ENCODE results near the gene C1QTNF12.

The C1QTNF12 gene

DNA sequence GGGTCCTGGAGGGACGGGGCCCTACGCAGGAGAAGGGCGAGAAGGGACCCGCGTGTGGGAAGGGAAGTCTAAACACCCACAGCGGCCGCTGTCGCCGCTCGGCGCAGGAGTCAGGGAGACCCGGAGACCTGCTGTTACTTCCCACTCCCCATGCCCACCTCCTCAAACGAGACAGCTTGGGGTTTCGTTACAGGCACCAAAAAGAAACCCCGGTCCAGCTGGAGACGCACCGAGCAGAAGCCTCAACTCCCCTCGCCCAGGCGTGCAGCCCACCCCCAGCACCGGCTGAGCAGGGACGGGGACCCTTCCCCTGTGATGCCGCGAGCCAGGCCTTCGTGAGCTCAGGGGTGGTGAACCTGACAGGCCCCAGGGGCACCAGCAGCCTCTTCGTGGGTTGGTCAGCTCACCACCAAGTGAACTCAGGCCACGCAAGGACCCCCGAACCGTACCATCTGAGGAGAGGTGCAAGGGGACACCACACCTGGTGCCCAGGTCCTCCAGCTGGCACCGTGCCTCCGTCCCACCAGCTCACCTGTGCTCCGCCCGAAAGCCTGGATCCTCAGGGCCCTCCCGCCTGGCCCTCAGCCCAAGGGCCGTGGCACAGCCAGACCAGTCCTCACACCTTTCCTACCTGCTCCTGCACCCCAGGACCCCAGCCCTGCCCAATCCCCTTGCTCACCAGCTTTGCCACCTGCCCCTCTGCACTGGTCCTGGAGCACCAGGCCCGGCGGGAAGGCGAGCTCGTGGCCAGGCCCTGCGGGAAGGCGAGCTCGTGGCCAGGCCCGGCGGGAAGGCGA lies 19.8 kb downstream of the C1QTNF12 start:
- DNase-seq: no peak

DNA sequence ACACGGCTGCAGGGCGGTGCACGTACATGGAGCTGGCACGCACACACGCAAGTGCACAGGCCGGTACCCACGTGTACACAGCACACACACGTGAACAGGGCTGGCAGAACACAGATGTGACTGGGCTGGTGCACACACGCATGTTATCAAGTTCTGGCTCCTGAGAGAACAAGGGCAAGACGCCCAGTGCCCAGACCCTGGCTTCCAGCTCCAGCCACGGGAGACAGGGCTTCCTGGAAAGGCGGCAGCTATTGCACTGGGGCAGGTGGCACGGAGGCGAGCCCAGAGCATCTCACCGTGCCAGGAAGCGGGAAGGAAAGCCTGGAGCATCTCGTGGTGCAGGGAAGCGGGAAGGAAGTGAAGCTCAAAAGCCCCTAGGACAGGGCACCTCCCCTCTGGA lies 20.6 kb downstream of the C1QTNF12 start:
- DNase-seq: no peak

GRCh38 chr1:1225238-1225845 lies 21.2 kb downstream of the C1QTNF12 start:
- no peak for DNase-seq

DNA sequence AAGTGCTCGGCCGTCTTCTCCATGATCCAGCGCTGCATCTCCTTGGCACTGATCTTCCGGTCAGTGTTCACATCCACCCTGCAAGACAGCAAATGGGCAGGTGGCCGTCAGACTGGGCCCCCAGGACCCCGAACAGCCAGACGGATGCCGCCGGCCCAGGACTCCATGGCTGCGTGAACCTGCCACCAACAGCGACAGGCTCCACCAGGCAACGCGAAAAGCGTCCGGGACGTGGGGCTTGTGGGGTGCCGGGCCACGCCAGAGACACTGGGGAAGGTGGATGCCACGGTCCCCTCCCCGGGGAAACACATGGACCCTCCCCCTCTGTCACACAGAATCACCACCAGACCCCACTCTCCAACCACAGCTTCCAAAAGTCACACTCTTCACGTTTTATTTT lies 22.6 kb downstream of the C1QTNF12 start:
- DNase-seq: no peak

DNA sequence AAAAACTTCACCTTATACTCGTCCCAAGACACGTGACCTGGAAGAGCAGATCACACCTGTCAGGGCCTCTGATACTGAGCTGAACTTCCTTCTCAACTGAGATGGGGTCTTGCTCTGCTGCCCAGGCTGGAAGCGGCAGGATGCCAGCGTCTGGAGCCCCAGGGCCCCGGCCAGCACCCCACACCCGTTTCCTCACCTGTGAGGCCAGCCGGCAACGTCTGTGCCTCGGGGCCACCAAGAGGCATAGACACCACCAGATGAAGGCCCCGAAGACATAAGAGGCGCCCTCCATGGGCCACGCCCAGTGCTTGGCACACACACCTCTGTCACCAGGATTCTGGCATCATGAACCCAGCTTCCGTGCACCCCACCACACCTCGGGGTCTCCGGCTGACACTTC lies 23.2 kb downstream of the C1QTNF12 start:
- no peak for DNase-seq

- DNase-seq: no peak
Measured at GRCh38 chr1:1222575-1223225, 23.8 kb downstream of the C1QTNF12 start.

GRCh38 chr1:1221887-1222574 lies 24.5 kb downstream of the C1QTNF12 start:
- no peak for DNase-seq

DNA sequence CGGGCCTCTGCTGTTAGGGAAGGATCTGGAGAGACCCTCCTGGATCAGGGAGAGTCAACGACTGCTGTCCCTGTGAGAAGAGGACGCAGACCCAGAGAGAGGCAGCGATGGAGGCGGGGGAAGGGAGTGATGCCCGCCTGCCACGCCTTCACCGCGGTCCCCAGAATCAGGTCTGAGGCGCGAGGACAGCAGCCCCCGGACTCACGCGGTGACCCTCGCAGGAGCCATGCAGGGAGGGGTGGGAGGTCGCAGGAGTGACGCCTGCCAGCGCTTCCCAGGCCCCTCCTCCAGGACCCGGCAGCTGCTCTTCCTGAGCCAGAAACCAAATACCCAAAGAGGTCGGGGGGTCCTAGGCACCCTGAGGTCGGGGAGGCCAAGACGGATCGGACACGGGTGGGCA lies 26.3 kb downstream of the C1QTNF12 start:
- DNase-seq: no peak

- DNase-seq: no peak
Measured at GRCh38 chr1:1219341-1219740, 27.2 kb downstream of the C1QTNF12 start.

DNA sequence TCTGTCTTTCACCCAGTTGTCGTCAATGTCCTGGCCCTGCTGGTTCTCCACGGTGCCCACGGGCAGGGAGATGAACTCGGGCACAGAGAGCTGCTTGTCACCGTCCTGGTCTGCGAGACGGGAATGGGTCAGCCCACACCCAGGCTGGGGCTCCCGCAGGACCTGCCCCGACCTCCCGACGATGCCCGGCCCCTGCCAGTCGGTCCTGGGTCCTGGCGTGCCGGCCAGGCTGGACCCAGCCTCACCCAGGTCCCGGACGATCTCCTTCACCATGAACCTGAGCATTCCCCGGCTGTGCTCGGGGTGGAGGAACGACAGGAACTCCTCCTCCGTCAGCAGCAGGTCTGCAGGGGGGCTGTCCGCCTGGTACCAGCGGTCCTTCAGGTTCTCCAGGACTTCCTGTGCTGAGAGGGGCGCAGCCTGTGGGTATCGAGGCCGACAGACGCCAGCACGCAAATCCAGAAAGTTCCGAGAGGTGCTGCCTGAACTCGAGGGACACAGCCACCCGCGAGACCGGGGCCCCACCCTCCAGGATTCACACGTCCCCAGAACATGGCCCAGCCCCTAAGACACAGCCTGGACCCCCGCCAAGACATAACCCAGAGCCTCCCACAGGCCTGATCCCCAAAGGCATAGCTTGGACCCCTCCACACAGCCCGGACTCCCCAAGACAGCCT lies 27.9 kb downstream of the C1QTNF12 start:
- DNase-seq: no peak

GRCh38 chr1:1217621-1218523 lies 28.6 kb downstream of the C1QTNF12 start:
- DNase-seq: no peak

GRCh38 chr1:1216770-1217620 lies 29.5 kb downstream of the C1QTNF12 start:
- no peak for DNase-seq

DNA sequence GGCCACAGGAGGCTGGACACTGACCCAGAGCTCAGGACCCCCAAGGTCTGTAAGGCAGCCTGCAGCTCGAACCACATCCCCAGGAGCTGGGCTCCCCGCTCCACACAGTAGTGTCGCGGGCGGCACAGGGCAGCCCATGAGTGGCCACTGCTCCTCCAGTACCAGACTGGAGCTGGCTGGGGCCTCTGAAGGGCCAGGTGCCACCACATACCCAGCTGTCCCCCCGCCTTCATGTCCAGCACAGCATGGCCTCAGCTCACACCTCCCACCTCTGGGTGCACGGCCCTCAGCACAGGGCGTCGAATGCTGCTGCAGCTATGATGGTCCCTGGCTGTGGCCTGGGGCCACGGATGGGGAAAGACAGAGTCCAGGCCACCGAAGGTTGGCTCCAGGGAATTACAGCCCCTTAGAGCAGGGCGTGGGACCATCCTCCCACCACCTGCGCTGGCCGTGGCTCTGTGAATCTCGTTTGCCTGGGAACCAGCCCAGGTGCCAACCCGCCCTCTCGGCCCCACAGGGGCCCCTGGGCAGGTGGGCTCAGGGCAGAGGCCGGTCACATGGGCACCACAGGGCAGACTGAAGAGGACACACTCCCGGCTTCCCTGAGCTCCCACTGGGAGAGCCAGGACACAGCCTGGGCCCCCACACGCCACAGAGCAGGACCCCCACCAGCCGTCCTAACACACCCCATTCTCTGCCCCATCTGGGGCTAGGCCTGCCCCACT lies 30.5 kb downstream of the C1QTNF12 start:
- no peak for DNase-seq

- no peak for DNase-seq
Measured at GRCh38 chr1:1215080-1215676, 31.3 kb downstream of the C1QTNF12 start.

DNA sequence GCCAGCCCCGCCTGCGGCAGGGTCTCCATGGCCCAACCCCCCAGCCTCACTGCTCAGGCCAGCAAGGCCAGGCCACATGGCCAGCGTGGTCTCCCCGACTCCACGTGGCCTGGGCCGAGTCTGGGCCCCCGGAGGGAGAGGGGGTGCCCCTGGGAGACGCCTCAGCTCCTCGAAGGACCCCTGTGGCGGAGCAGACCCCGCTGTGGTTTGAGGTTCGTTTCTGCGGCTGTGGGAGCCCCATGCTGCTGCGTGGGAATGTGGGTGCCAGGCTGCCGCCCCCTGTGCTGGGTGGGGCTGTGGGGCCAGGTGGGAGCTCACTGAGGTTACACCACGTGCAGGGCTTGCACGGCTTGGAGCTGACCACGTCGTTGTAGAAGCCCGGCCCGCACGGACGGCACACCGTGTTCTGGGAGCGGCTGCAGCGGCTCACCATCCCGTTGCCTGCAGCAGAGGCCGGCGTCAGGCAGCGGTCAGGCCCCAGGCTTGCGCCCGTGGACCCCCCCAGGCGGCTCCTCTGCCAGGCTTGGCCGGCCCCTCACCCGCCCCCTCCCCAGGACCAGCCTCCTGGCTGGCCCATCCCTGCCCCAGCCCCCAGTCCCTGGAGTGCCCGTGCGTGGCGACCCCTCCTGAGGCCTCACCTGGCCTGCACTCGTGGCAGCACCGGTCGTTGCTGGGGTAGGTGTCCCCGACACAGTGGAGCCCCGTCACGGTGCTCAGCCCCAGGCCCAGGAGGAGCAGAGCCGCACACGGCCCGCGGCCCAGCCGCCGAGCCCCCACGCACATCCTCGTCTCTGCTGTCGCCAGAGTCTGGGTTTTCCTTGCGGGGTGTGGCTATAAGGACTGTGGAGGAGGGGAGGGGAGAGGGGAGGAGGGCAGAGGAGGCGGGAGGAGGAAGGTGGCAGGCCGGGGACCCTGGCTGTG lies 32.9 kb downstream of the C1QTNF12 start, which contains the start of gene TNFRSF4:
Gene TNFRSF4, minus strand, starts transcription at position 809 of the 921 bp plus-strand sequence. Its CDS starts 26 bp downstream, at position 783.
- no peak for DNase-seq

DNA sequence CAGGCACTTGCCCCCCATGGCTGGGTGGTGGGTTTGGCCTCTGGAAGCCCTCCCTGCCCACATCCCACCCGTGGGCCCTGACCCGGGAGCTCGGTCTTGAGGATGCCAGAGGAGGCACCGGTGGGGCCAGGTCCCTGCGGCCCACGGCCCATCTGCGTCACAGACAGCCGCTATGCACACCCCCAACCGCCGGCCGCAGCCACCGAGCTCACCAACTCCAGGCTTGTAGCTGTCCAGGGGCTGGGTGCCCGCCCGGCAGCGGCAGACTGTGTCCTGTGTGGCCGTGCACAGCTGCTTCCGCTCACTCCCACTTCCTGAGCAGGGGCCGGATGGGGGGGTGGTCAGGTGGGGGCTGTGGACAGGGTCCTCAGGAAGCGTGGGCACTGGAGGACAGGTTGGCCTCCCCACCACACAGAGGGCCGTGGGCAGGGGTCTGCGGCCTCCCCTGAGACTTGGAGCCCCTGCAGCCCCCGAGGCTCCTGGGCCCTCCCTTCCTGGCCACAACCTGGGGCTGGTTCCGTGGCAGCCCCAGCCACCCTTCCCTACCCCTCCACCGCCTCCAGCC lies 33.7 kb downstream of the C1QTNF12 start:
- no peak for DNase-seq

DNA sequence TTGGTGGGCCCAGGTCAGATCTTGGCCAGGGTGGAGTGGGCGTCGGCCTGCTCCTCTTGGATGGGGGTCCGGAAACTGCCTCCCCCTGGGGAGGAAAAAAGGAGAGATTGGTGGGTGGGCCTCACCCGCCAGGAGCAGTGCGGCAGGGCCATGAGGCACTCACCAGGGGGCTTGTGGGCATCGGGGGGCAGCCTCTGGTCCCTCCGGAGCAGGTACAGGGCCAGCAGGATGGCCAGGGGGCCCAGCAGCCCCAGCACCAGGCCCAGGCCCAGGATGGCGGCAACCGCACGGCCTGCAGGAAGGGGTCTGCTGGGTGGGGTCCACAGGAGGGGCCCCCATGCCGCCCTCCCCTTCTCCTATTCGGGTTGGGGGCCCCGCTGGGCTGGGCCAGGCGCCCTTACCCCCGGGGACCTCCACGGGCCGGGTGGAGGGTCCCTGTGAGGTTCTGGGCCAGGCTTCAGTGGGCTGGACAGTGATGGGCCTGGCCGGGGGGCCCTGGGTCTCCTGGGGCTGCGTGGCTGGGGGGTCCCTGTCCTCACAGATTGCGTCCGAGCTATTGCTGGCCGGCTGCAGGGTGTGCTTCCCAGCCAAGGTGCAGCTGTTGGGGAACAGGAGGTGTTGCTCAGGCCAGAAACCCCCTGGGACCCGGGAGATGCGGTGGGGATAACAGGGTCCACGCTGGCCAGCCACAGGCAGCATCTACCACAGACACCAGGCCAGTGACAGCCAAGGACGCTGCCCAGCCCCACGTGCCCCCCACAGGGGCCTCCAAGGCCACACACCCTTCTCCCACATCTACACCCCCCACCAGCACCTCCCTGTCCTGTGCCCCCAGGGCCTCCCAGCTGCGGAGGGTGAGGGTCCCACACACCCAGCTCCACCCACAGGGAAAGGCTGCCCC lies 34.7 kb downstream of the C1QTNF12 start:
- no peak for DNase-seq
